IMR-90 (cell line): Measurements from ENCODE around the gene FRK. TPM values are rescaled to one million over a fixed set of nuclear protein-coding genes. Genes with fewer than 3 reads are reported as not detected.

ENCODE experiments used
- ATAC-seq: fragments of 200-7000 bp; cut with Tn5 transposase; 2 replicates; pipeline ENCODE4 v1.9.1; 2020; ENCODE audit warnings: low read depth, mild to moderate bottlenecking, moderate library complexity
- BruUV-seq: library from RNA; stranded (reverse); fragments of 400-500 nt; replicated peaks from 2 replicates; lab custom pipeline; 2021; lab: Mats Ljungman, UMichigan
- CTCF ChIA-PET: fragments of 300-600 bp; formaldehyde crosslinking; extraction: SDS; loops from one replicate; lab custom pipeline; 2021; ENCODE audit warnings: antibody characterized with exemption; lab: Yijun Ruan, JAX
- POLR2A ChIA-PET: fragments of 300-600 bp; sonication (Branson Sonifier 250); formaldehyde crosslinking; loops from one replicate; lab custom pipeline; 2022; ENCODE audit warnings: antibody characterized with exemption; ENCODE audit not compliant: unreplicated experiment; lab: Charles Lee
- DNase-seq: peaks from one replicate; pipeline ENCODE4 v3.0.0; 2013
- H2AFZ ChIP-seq: replicated peaks from 2 replicates; pipeline ENCODE3; 2013; ENCODE audit warnings: low read length, mild to moderate bottlenecking; ENCODE audit not compliant: poor library complexity
- H2AK5ac ChIP-seq: 2 replicates; pipeline ENCODE4 v1.6.1; 2013; ENCODE audit warnings: low read depth, low read length, inconsistent platforms
- H2AK9ac ChIP-seq: replicated peaks from 2 replicates; pipeline ENCODE3; 2013; ENCODE audit warnings: mild to moderate bottlenecking, low read depth, low read length, moderate library complexity; ENCODE audit not compliant: poor library complexity
- H2BK120ac ChIP-seq: 2 replicates; pipeline ENCODE4 v1.6.1; 2013; ENCODE audit warnings: low read depth, low read length, inconsistent platforms
- H2BK15ac ChIP-seq: 3 replicates; pipeline ENCODE4 v1.6.1; 2013; ENCODE audit warnings: low read depth, low read length, inconsistent platforms
- H2BK20ac ChIP-seq: 2 replicates; pipeline ENCODE4 v1.6.1; 2013; ENCODE audit warnings: low read depth, mild to moderate bottlenecking, inconsistent platforms, low read length, moderate library complexity
- H2BK5ac ChIP-seq: 2 replicates; pipeline ENCODE4 v1.6.1; 2013; ENCODE audit warnings: mild to moderate bottlenecking, low read depth, low read length, inconsistent platforms; ENCODE audit not compliant: poor library complexity, severe bottlenecking
- H3K14ac ChIP-seq: replicated peaks from 2 replicates; pipeline ENCODE4 v1.6.1; 2013; ENCODE audit warnings: low read depth, low read length, inconsistent platforms
- H3K18ac ChIP-seq: 2 replicates; pipeline ENCODE4 v1.6.1; 2013; ENCODE audit warnings: low read depth, low read length, control low read depth
- H3K23ac ChIP-seq: 2 replicates; pipeline ENCODE4 v1.6.1; 2013; ENCODE audit warnings: low read depth, low read length, inconsistent platforms
- H3K27ac ChIP-seq: 2 replicates; pipeline ENCODE4 v1.5.1; 2013; ENCODE audit warnings: mild to moderate bottlenecking, control low read depth, low read length; ENCODE audit not compliant: insufficient read depth
- H3K27me3 ChIP-seq: 2 replicates; pipeline ENCODE4 v1.6.1; 2013; ENCODE audit warnings: low read length; ENCODE audit not compliant: control insufficient read depth, insufficient read depth
- H3K36me3 ChIP-seq: 2 replicates; pipeline ENCODE4 v1.6.1; 2013; ENCODE audit warnings: low read length, mixed read lengths; ENCODE audit not compliant: control insufficient read depth, insufficient read depth
- H3K4ac ChIP-seq: 2 replicates; pipeline ENCODE4 v1.6.1; 2013; ENCODE audit warnings: low read depth, low read length, inconsistent platforms
- H3K4me1 ChIP-seq: 2 replicates; pipeline ENCODE4 v1.6.1; 2013; ENCODE audit warnings: low read length, mixed read lengths; ENCODE audit not compliant: control insufficient read depth, insufficient read depth
- H3K4me2 ChIP-seq: 2 replicates; pipeline ENCODE4 v1.6.1; 2013; ENCODE audit warnings: low read depth, mild to moderate bottlenecking, control low read depth, low read length, moderate library complexity
- H3K4me3 ChIP-seq: 2 replicates; pipeline ENCODE4 v1.5.1; 2013; ENCODE audit warnings: low read depth, mild to moderate bottlenecking, control low read depth, low read length, moderate library complexity; ENCODE audit not compliant: insufficient read depth
- H3K56ac ChIP-seq: 2 replicates; pipeline ENCODE4 v1.6.1; 2013; ENCODE audit warnings: low read length, inconsistent platforms; ENCODE audit not compliant: insufficient read depth; ENCODE audit errors: extremely low read depth
- H3K79me1 ChIP-seq, 2 experiments: 2 replicates each; pipeline ENCODE4 v1.6.1; 2013; ENCODE audit warnings: low read length in 2 of 2, inconsistent platforms in 1 of 2, low read depth in 1 of 2
- H3K9ac ChIP-seq: 2 replicates; pipeline ENCODE4 v1.6.1; 2013; ENCODE audit warnings: low read depth, low read length, control low read depth
- H3K9me1 ChIP-seq: 2 replicates; pipeline ENCODE4 v1.6.1; 2013; ENCODE audit warnings: low read length, inconsistent platforms; ENCODE audit not compliant: insufficient read depth
- H3K9me3 ChIP-seq: 2 replicates; pipeline ENCODE4 v1.6.1; 2013; ENCODE audit warnings: low read length; ENCODE audit not compliant: control insufficient read depth, insufficient read depth
- H4K20me1 ChIP-seq: 2 replicates; pipeline ENCODE4 v1.6.1; 2013; ENCODE audit warnings: low read length, inconsistent platforms; ENCODE audit not compliant: insufficient read depth
- H4K5ac ChIP-seq: 2 replicates; pipeline ENCODE4 v1.6.1; 2013; ENCODE audit warnings: mild to moderate bottlenecking, low read depth, low read length, control low read depth
- H4K8ac ChIP-seq, 2 experiments: 2 replicates each; pipeline ENCODE4 v1.6.1; 2013; ENCODE audit warnings: low read depth in 2 of 2, low read length in 2 of 2, control low read depth in 1 of 2, inconsistent platforms in 1 of 2
- H4K91ac ChIP-seq: 2 replicates; pipeline ENCODE4 v1.6.1; 2013; ENCODE audit warnings: low read depth, low read length, inconsistent platforms; ENCODE audit not compliant: insufficient read depth
- BHLHE40 ChIP-seq: fragments of 150-350 bp; IDR thresholded peaks from 2 replicates; pipeline ENCODE4 v1.6.1; 2016; ENCODE audit warnings: mild to moderate bottlenecking, low read depth, low read length
- WGBS, 2 experiments: methylation state at CpG; one replicate each; pipeline versions ENCODE4 v1.1.5 to v1.1.7; 2013; ENCODE audit warnings: missing lambda C conversion rate in 2 of 2; ENCODE audit not compliant: insufficient read length in 1 of 2; ENCODE audit errors: extremely low coverage in 2 of 2; 5-methylcytosine and 5-hydroxymethylcytosine counted together
- dilution Hi-C: fragments of 300-500 bp; cut with HindIII; formaldehyde crosslinking; loops from one replicate; pipeline ENCODE4 v1.14.3; 2018; ENCODE audit warnings: low sequenced_read_pairs; ENCODE audit not compliant: unreplicated experiment
- in situ Hi-C: fragments of 300-500 bp; cut with MboI; formaldehyde crosslinking; loops from 3 replicates; pipeline ENCODE4 v1.14.3; 2019; ENCODE audit warnings: low sequenced_read_pairs, inconsistent platforms, mixed read lengths
- intact Hi-C: fragments of 100-400 bp; cut with micrococcal nuclease; formaldehyde crosslinking; loops from 2 replicates; pipeline ENCODE4 v1.10.0; 2022
- polyA plus RNA-seq, 3 experiments: library from polyadenylated mRNA; depleted of rRNA; stranded (reverse); fragments of >200 nt; gene quantifications; 2 replicates each; pipeline ENCODE4 v1.2.3, GENCODE V29; 2012; ENCODE audit warnings: low replicate concordance in 1 of 3
- total RNA-seq: library from RNA; depleted of rRNA; stranded (reverse); fragments of >200 nt; gene quantifications from 2 replicates; pipeline ENCODE4 v1.2.3, GENCODE V29; 2012
- TF ChIP-seq, protein P1 (sequence below): conservative IDR thresholded peaks from 2 replicates; pipeline ENCODE4 v1.5.1; 2012; ENCODE audit warnings: mild to moderate bottlenecking, low read depth, low read length, improper control_type of control experiment

FRK gene
- total and polyA plus RNA-seq, 2 of the 4 experiments (the other 2 are of a cell fraction): under 0.01 to 0.02 TPM

DNA sequence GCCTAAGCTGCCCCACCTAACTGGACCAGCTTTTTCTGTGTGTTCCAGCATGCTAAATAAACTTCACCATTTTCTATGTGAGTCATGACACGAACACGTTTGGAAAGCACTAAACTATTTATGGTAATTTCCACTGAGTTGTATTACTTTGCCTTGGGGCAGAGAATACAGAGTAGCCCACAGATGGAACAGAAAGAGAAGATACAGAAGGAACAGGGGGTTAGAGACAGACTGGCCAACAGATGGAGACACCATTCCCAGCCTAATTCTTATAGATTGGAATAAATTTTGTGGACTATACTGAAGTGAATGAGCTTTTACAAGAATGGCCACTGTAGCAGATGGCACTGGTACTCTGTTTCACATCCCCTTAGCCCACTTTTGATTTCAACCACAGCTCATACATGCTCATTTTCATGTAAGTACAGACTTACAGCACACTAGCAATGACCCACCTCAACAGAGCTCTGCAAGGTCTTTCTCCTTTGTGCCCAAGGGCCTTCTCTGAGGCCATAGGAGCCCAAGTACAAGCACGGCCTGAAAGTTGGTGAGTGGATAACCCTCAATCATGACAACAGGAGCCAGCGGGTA, 26.8 kb upstream of the FRK start:
- Histone ChIP-seq H3K18ac (peak overlapping the region; percentile 87), H3K56ac (peak overlapping the region; percentile 37; the same call in 1 of the 2 replicates), H3K4me1 (peaks cover 15% of the 10 kb centered on the region), H2AFZ (peak overlapping the region; percentile 81), H2AK5ac (peak overlapping the region; percentile 85), H3K4me3 (no peak overlapping the region), H2BK15ac (peak overlapping the region; percentile 89; the same call in 2 of the 3 replicates), H3K9ac (no peak overlapping the region; the same call in 1 of the 2 replicates), H4K8ac (peak overlapping the region; percentile 82 to 85), H3K79me1 (0 out of 4 replicates have a peak, but pooled peaks cover 0 to 4% of the 10 kb centered on the region in 2 experiments), H4K91ac (peak overlapping the region; percentile 93), H2BK120ac (peak overlapping the region; percentile 96), H3K27me3 (no peaks in the 10 kb centered on the region), H3K14ac (peak overlapping the region; percentile 92), H3K9me3 (no peaks in the 10 kb centered on the region; the same call in 1 of the 2 replicates), H2BK5ac (peak overlapping the region; percentile 93), H4K5ac (peak overlapping the region; percentile 56), H3K36me3 (no peaks in the 10 kb centered on the region), H3K4me2 (peak overlapping the region; percentile 18), H3K9me1 (peaks cover 6% of the 10 kb centered on the region), H3K27ac (peak overlapping the region; percentile 70), H3K23ac (peak overlapping the region; percentile 89), H2AK9ac (peak overlapping the region; percentile 73), H2BK20ac (peak overlapping the region; percentile 99), H3K4ac (peak overlapping the region; percentile 91), H4K20me1 (no peaks in the 10 kb centered on the region)
- DNase-seq (peak; percentile 78), ATAC-seq (peak; percentile 95)
- POLR2A ChIA-PET: no interaction called here
- no peak for TF ChIP-seq BHLHE40
- TF ChIP-seq, protein P1, sequence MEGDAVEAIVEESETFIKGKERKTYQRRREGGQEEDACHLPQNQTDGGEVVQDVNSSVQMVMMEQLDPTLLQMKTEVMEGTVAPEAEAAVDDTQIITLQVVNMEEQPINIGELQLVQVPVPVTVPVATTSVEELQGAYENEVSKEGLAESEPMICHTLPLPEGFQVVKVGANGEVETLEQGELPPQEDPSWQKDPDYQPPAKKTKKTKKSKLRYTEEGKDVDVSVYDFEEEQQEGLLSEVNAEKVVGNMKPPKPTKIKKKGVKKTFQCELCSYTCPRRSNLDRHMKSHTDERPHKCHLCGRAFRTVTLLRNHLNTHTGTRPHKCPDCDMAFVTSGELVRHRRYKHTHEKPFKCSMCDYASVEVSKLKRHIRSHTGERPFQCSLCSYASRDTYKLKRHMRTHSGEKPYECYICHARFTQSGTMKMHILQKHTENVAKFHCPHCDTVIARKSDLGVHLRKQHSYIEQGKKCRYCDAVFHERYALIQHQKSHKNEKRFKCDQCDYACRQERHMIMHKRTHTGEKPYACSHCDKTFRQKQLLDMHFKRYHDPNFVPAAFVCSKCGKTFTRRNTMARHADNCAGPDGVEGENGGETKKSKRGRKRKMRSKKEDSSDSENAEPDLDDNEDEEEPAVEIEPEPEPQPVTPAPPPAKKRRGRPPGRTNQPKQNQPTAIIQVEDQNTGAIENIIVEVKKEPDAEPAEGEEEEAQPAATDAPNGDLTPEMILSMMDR: no peak
- intact Hi-C loops: no loop called here
- CTCF ChIA-PET: interaction anchor here (0.6 to 1.6 kb wide), 2 partner anchors 70 to 76 kb away, joined by 3 to 6 read pairs; no protein-coding TSS in a partner anchor
- dilution Hi-C loops: no loop called here
- BruUV-seq: no TSS peak
- WGBS, 2 experiments: no CpG with 5 or more reads among the region's 4 CpGs
- in situ Hi-C loops: no loop called here
